Stimulated activated CD8-positive, alpha-beta memory T cell treated with anti-CD3 and anti-CD28 coated beads, Interleukin-4, amount 100 ng/mL, for 48 hours (primary cell): ENCODE measurements around the gene IL36A.

Experiments
- DNase-seq: peaks from one replicate; pipeline ENCODE4 v3.0.0-alpha.2; 2020

The IL36A gene

GRCh38 chr2:113005030-113005509 is at the start of gene IL36A:
IL36A (plus strand) TSS chr2:113005459; CDS start chr2:113005872, 413 bp downstream.
- DNase-seq, result no peak

DNA sequence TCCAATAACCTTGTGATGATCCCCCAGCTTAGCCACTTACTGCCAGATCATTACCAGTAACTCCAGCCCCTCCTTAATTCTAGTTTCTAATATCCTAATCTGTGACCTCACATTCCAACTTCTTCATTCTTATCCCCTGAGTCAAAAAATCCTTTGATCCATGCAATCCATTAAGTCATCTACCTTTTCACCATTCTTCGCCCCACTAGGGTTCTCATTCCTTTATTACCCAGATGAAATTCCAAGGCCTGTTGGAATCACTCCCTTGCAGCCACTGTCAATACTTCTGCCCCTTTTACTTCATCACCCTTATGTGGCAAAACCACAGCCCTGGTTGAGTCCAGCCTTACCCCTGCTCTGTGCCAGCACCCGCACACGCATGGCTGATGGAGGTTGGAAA is 47.7 kb upstream of the IL36A start:
- no peak for DNase-seq

- peak; percentile 31 for DNase-seq
Observed at GRCh38 chr2:112958428-112959108, 46.7 kb upstream of the IL36A start.

DNA sequence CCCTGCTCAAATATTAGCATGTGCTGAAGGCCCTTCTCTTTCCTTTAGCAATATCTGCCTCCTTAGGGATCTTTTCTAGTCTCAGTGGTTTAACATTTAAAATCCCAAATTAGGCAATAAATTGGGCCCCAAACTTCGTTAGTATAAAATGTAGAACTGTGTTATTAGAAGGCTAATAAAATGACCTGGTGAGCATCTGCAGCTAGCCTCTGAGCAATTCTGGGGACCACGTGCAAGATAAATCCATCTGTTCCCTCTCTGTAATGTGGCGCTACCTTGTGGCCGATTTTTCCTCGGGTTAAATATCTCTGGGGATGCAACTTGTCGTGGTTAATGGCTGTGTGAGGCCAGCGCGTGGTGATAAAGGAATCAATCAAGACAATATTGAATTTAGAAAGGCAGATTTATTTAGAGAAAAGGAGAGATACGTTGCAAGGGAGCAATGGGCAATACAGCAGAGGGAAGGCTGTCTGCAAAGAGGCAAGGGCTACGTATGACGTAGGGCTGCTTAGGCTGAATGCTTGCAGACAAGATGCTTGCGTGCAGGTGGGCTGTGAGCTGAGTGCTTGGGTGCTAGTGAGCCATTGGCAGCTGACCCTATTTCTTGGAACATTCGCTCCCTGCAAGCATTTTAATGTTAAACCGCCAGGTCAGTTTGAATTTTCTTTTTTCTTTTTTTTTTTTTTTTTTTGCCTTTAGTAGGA is 46.0 kb upstream of the IL36A start:
- no peak for DNase-seq

DNA sequence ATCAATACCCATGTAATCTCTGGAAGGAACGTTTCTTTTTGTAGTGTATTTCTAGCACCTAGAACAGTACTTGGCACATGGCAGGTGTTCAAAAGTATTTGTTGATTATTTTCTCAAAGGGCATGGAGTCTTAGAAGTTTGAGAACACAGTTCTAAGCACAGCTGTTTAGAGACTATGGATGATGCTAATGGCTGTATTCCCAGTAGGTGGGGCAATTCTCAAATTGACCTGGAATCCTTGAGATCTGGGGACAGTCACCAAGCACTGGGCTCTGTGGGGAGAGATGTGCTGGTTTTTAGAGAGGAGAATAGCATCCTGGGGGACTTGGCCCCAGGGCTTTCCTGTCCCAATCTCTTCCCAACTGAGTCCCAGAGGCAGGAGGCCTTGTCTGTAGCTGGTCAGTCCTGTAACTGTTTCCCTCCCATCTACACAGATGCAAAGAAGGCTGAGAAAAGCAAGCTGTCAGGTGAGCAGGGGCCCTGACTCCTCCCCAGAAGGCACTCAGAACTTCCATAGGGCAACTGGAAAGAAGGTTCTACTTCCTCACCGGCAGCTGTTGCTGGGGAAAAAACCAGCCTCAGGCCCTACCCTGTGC is 44.9 kb upstream of the IL36A start:
- DNase-seq, result no peak

DNA sequence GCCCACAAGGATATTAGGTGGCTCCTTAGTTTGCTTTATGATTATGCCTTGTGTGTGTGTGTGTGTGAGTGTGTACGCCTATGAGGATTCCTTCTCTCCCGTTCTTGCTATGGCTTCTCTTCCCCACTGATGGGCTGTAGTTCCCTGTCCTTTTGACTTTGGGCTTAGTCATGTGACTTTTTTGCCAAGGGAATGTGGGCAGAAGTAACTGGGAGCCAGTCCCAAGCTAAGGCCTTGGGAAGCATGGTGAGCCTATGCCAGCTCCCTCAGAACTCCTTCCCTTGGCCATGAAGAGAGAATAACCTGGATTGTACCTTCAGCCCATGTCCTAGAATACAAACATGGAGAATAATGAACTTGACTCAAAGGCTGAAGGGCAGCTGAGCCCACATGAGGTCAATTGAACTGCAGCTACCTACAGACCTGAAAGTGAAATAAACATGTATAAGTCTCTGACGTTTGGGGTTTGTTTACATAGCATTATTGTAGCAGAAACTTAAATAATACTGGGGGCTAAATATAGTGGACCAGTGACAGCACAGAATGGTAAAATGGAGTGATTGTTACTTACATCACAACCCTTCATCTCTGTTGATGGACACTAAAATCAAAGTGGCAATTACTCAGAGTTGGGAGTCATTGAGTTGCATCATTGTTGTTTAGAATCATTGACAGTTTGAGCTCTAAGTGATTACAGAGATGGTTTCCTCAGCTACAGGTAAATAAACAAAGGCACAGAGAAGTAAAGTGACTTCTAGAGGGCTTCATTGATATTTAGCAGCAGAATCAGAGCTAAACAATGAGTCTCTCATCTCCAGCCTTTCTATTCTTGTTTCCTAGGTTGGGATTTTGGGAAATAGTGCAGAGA is 42.7 kb upstream of the IL36A start:
- no peak for DNase-seq

DNA sequence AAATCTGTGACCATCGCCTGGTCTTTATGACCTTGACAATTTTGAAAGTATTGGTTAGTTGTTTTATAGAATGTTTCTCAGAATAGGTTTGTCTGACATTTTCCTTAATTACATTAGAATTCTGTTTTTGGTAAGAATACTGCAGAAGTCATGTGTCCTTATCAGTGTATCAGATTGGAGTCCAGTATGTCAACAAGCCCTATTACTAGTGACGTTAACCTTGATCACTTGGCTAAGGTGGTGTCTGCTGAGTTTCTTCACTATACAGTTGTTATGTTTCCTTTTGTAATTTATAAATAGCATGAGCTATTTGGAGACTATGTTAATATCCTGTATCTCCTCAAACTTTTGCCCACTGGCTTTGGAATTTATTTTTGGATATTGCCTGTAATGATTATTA is 38.2 kb upstream of the IL36A start:
- DNase-seq, result no peak

DNA sequence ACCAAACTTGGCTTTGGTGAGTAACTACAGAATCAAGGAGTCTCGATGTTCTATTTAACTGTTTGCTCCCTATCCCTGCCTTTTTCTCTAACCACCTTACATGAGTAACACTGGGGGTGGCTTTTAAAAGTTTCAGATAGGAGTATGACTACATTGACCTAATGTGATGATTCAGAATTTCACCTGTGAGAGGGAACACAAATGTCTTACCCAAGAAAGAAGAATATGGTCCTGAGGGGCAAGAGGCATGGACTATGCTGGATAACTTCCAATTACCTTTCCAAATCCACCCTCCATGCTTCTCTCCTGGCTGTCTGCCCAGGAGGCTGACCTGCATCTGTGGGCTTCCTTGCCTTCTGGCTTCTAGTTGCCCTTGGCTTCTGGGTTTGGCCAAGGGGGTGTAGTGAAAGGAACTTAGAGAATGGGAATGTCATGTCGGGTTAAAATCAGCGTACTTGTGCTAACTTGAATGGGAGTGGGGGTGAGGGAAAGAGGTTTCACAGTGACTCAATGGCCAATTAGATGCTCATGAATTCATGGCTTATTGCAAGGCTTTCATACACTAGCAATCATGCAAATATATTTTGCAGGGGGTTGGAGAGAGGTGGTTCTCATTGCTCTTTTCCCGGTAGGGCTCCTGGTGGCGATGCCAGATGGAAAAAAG is 32.7 kb upstream of the IL36A start:
- no peak for DNase-seq

- no peak for DNase-seq
Observed at GRCh38 chr2:112973156-112973555, 32.1 kb upstream of the IL36A start.

GRCh38 chr2:112977559-112978056 is 27.7 kb upstream of the IL36A start, which contains the start of gene IL36G:
IL36G (plus strand) TSS chr2:112978006; CDS start chr2:112978639, 633 bp downstream.
- no peak for DNase-seq

- no peak for DNase-seq
Observed at GRCh38 chr2:112979731-112980130, 25.5 kb upstream of the IL36A start.

GRCh38 chr2:112980537-112980936 is 24.7 kb upstream of the IL36A start:
- DNase-seq, result no peak

- DNase-seq, result no peak
Observed at GRCh38 chr2:112985090-112985489, 20.2 kb upstream of the IL36A start.

DNA sequence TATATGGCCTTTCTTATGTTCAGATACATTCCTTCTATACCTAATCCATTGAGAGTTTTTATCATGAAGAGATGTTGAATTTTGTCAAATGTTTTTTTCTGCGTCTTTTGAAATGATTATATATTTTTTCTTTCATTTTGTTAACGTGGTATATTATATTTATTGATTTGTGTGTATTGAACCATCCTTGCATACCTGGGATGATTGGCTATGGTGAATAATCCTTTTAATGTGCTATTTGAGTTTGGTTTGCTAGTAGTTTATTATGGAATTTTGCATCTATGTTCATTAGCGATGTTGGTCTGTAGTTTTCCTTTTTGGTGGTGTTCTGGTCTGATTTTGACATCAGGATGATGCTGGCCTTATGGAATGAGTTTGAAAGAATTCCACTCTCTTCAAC is 15.6 kb upstream of the IL36A start:
- DNase-seq, result no peak

DNA sequence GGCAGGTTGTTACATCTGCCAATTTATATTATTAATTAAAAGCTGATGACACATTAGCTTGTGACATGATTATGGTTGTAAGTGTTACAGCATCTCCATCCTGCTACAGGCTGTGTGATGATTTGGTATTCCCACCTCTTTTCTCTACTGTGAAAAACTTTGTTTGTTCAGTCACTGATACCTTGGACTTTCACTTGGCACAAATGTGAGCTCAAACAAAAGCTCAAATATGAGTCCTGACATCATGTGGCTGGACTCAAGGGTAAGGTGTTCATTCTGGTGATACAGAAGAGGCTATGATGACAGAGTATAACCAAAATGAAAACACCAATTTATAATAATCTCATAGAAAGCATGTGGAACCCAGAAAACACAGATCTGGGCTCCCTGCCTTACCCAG is 11.4 kb upstream of the IL36A start:
- DNase-seq, result no peak

DNA sequence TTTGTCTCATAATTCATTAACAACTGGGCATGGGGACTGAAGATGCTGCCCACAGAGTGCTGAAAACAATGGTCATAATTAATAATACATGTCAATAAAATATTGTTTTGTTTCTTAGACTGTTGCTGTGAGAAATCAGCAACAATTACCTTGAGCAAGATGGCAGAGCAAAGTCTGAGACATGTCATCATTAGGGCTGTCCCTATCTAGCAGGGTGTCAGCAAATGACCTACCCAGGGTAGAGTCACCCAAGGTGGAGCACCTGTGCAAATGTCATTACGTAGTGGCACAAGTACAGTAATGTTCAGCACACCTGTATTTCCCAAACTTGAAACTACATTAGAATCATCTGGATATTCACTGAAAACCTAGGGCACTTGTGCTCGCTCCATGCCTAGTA is 10.6 kb upstream of the IL36A start:
- no peak for DNase-seq

DNA sequence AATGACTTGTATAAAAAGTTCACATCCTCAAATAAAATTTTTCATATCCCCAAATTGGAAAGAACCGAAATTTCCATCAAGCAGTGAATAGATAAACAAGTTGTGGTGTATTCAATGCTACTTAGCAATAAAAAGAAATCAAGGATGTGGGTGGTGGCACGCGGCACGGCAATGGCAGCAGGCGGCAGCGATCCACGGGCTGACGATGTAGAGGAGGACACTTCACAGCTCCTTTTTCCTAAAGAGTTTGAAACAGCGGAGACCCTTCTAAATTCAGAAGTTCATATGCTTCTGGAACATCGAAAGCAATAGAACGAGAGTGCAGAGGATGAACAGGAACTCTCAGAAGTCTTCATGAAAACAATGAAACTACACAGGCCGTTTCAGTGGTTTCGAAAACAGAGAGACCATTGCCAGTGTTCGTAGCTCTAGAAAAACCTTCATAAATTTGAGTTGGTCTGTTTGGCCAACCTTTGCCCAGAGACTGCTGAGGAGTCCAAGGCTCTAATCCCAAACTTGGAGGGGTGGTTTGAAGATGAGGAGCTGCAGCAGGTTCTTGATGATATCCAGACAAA is 9.8 kb upstream of the IL36A start:
- DNase-seq, result no peak

DNA sequence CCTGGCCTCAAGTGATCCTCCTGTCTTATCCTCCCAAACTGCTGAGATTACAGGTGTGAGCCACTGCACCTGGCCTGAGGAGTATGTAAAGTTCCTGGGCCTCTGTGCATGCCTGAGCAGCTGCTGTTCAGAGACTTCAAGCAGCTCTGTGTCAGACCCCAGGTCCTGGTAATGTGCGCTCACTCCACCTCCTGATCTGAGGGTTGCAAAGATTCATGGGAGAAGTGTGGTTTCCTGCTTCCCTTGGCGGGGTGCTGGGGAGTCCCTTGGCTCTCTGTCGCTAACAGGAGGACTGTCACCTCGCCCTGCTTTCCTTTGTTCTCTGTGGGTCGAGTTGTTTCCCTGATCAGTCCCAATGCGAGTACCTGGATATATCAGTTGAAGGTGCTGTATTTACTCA is 8.6 kb upstream of the IL36A start:
- peak; percentile 57 for DNase-seq

- no peak for DNase-seq
Observed at GRCh38 chr2:112997151-112997550, 8.1 kb upstream of the IL36A start.

DNA sequence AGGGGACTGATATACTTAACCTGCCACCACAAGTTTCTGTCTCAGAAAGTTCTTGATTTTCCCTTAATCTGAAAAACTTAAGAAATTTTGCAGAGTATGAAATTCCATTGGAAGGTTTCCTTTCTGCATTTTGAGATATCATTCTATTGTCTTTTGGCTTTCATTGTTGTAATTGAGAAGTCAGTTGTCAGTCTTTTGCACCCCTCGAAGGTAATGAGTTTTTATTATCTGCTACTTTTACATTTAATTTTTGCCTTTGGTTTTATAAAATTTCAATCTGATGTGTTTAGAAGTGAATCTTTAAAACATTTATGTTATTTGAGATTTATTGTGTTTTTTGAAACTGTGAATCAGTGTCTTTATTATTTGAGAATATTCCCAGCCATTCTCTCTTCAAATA is 4.8 kb upstream of the IL36A start:
- no peak for DNase-seq

- DNase-seq, result no peak
Observed at GRCh38 chr2:113002677-113003076, 2.6 kb upstream of the IL36A start.

DNA sequence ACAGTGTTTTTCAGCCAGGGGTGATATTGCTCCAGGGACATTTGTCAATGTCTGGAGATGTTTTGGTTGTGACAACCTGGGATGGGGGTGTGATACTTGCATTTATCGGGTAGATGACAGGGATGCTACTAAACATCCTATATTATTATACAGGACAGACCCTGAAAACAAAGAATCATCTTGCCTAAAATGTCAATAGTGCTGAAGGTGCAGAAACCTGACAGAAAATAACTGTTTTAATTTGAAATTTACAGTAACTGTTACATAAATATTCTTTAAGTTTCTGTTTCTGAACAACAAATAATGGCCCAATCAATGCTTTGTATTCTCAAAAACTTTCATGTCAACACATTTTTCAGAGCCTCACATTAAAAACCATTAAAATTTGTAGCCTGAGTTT is 2.0 kb downstream of the IL36A start:
- DNase-seq, result no peak
